Cardiac muscle cell (in vitro differentiated cells and primary cell): ENCODE results near the gene FUBP1. TPM values are rescaled to one million over a fixed set of nuclear protein-coding genes. Genes with fewer than 3 reads are reported as not detected.
"Not testable (repeated sequence)": the region's sequence is repeated elsewhere in the genome, so short reads cannot be mapped to it uniquely, and the experiment has no call there.

Source experiments
- DNase-seq, 2 donors: peaks; one replicate each; pipeline versions ENCODE4 v3.0.0 to v3.0.0-alpha.2; 2010 to 2017; ENCODE audit warnings: low read depth in 1 of 2, low spot score in 1 of 2
- H3K27ac ChIP-seq: fragments of 200-600 bp; sonication (generic); 2 replicates; pipeline ENCODE4 v1.5.1; 2016
- H3K27me3 ChIP-seq: fragments of 200-600 bp; sonication (generic); 2 replicates; pipeline ENCODE4 v1.6.0; 2016; ENCODE audit warnings: control low read depth
- H3K36me3 ChIP-seq: fragments of 200-600 bp; sonication (generic); 2 replicates; pipeline ENCODE4 v1.5.1; 2016; ENCODE audit warnings: control low read depth
- H3K4me1 ChIP-seq: fragments of 200-600 bp; sonication (generic); 2 replicates; pipeline ENCODE4 v1.8.1; 2017; ENCODE audit warnings: low read depth, mild to moderate bottlenecking, mixed run types
- H3K4me3 ChIP-seq: fragments of 200-600 bp; sonication (generic); 2 replicates; pipeline ENCODE4 v1.5.1; 2016; ENCODE audit warnings: mild to moderate bottlenecking
- H3K9me3 ChIP-seq: fragments of 200-600 bp; sonication (generic); 2 replicates; pipeline ENCODE4 v1.5.1; 2017; ENCODE audit warnings: low read depth, mild to moderate bottlenecking, control low read depth
- CTCF ChIP-seq: IDR thresholded peaks from 2 replicates; pipeline ENCODE4 v1.5.1; 2012; ENCODE audit warnings: low read depth, mild to moderate bottlenecking, low read length
- polyA plus RNA-seq: library from polyadenylated mRNA; unstranded; fragments of >200 nt; fragmentation: Nextera tagmentation; extraction: Ambion mirVana; gene quantifications from 2 replicates; pipeline ENCODE4 v1.2.1, GENCODE V29; 2016
- total RNA-seq: library from RNA; depleted of rRNA; stranded (reverse); fragments of >200 nt; gene quantifications from 2 replicates; pipeline ENCODE4 v1.2.3, GENCODE V29; 2016

Gene FUBP1
- total RNA-seq (119 and 174 TPM in 2 replicates), polyA plus RNA-seq (86.3 and 96.0 TPM in 2 replicates)

- peak; percentile 99 for DNase-seq
- Histone ChIP-seq H3K27me3 (no peaks in the 10 kb centered on the region), H3K4me3 (peak within 1 kb of the TSS; percentile 83), H3K9me3 (no peaks in the 10 kb centered on the region), H3K36me3 (peaks cover 4% of the 10 kb centered on the region), H3K4me1 (peaks cover 29% of the 10 kb centered on the region), H3K27ac (peak within 1 kb of the TSS; percentile 99)
- peak; percentile 73 for TF ChIP-seq CTCF
Measured at GRCh38 chr1:77978969-77979876, at the start of gene FUBP1. Gene FUBP1 (minus strand): TSS chr1:77979072. CDS start chr1:77979004, 68 bp downstream.

GRCh38 chr1:78021134-78021533 is 42.3 kb upstream of the FUBP1 start:
- not testable (repeated sequence) for H3K4me3 ChIP-seq, H3K27ac ChIP-seq, H3K4me1 ChIP-seq, H3K9me3 ChIP-seq, DNase-seq, H3K27me3 ChIP-seq, H3K36me3 ChIP-seq

- TF ChIP-seq CTCF, result no peak
- no peak for DNase-seq
- Histone ChIP-seq H3K4me1 (no peaks in the 10 kb centered on the region), H3K27ac (no peak overlapping the region), H3K4me3 (no peak overlapping the region), H3K9me3 (no peaks in the 10 kb centered on the region), H3K36me3 (peaks cover 12% of the 10 kb centered on the region), H3K27me3 (no peaks in the 10 kb centered on the region)
Measured at GRCh38 chr1:78019024-78019423, 40.2 kb upstream of the FUBP1 start.

GRCh38 chr1:78015148-78015547 is 36.3 kb upstream of the FUBP1 start:
- no peak for DNase-seq
- Histone ChIP-seq H3K36me3 (peaks cover 20% of the 10 kb centered on the region), H3K4me1 (peaks cover 11% of the 10 kb centered on the region), H3K27ac (no peak overlapping the region), H3K27me3 (no peaks in the 10 kb centered on the region), H3K4me3 (no peak overlapping the region), H3K9me3 (no peaks in the 10 kb centered on the region)
- TF ChIP-seq CTCF, result no peak

GRCh38 chr1:78011050-78011449 is 32.2 kb upstream of the FUBP1 start:
- H3K4me1 ChIP-seq, result peaks cover 23% of the 10 kb centered on the region
- TF ChIP-seq CTCF, result no peak
- H3K27ac ChIP-seq, result peak overlapping the region; percentile 52
- no peaks in the 10 kb centered on the region for H3K27me3 ChIP-seq
- DNase-seq, result no peak
- H3K9me3 ChIP-seq, result no peaks in the 10 kb centered on the region
- H3K36me3 ChIP-seq, result peaks cover 14% of the 10 kb centered on the region
- no peak overlapping the region for H3K4me3 ChIP-seq

GRCh38 chr1:78009836-78010235 is 31.0 kb upstream of the FUBP1 start:
- peak in 1 of 2 donors; percentile 61 for DNase-seq
- no peak for TF ChIP-seq CTCF
- Histone ChIP-seq H3K4me3 (no peak overlapping the region), H3K36me3 (peaks cover 10% of the 10 kb centered on the region), H3K27ac (no peak overlapping the region), H3K4me1 (peaks cover 23% of the 10 kb centered on the region), H3K27me3 (no peaks in the 10 kb centered on the region), H3K9me3 (no peaks in the 10 kb centered on the region)
